ENCODE data around the gene SCYGR4.
"Not testable (repeated sequence)": the region's sequence is repeated elsewhere in the genome, so short reads cannot be mapped to it uniquely, and the experiment has no call there.

Gene SCYGR4

GRCh38 chr2:227617316-227618230 lies at the start of gene SCYGR4:
Gene SCYGR4, plus strand, starts transcription at chr2:227617498. Its CDS starts 0 bp downstream, at chr2:227617498.
- DNase-seq: no peak

GRCh38 chr2:227568852-227569169 lies 48.5 kb upstream of the SCYGR4 start:
- DNase-seq: no peak

- no peak for DNase-seq
Measured at GRCh38 chr2:227570615-227571014, 46.7 kb upstream of the SCYGR4 start.

GRCh38 chr2:227576110-227576509 lies 41.2 kb upstream of the SCYGR4 start:
- DNase-seq: no peak

GRCh38 chr2:227576812-227577211 lies 40.5 kb upstream of the SCYGR4 start:
- DNase-seq: no peak

GRCh38 chr2:227577555-227577954 lies 39.7 kb upstream of the SCYGR4 start:
- DNase-seq: no peak

- no peak for DNase-seq
Measured at GRCh38 chr2:227578642-227579041, 38.7 kb upstream of the SCYGR4 start.

- no peak for DNase-seq
Measured at GRCh38 chr2:227579791-227580190, 37.5 kb upstream of the SCYGR4 start.

- DNase-seq: no peak
Measured at GRCh38 chr2:227582369-227582768, 34.9 kb upstream of the SCYGR4 start.

- no peak for DNase-seq
Measured at GRCh38 chr2:227592694-227593387, 24.5 kb upstream of the SCYGR4 start.

GRCh38 chr2:227595797-227596196 lies 21.5 kb upstream of the SCYGR4 start:
- no peak for DNase-seq

- no peak for DNase-seq
Measured at GRCh38 chr2:227597036-227597435, 20.3 kb upstream of the SCYGR4 start.

- DNase-seq: no peak
Measured at GRCh38 chr2:227597998-227598397, 19.3 kb upstream of the SCYGR4 start.

GRCh38 chr2:227598835-227599503 lies 18.3 kb upstream of the SCYGR4 start, which contains the start of gene SCYGR2:
Gene SCYGR2, plus strand, starts transcription at chr2:227598893. Its CDS starts 0 bp downstream, at chr2:227598893.
- not testable (repeated sequence) for DNase-seq

GRCh38 chr2:227602358-227602757 lies 14.9 kb upstream of the SCYGR4 start:
- DNase-seq: no peak

GRCh38 chr2:227606476-227606875 lies 10.8 kb upstream of the SCYGR4 start:
- no peak for DNase-seq

GRCh38 chr2:227607941-227608340 lies 9.4 kb upstream of the SCYGR4 start:
- DNase-seq: no peak

- no peak for DNase-seq
Measured at GRCh38 chr2:227608561-227609338, 8.5 kb upstream of the SCYGR4 start.

GRCh38 chr2:227610123-227610522 lies 7.2 kb upstream of the SCYGR4 start:
- DNase-seq: no peak

GRCh38 chr2:227612546-227613271 lies 4.6 kb upstream of the SCYGR4 start:
- no peak for DNase-seq

GRCh38 chr2:227613272-227613660 lies 4.0 kb upstream of the SCYGR4 start:
- DNase-seq: no peak

- DNase-seq: no peak
Measured at GRCh38 chr2:227614246-227614645, 3.1 kb upstream of the SCYGR4 start.

Measured in T1000 (cell line).